Kidney (tissue), 14 donors: ENCODE results near the gene ZNF611. TPM values are rescaled to one million over a fixed set of nuclear protein-coding genes. Genes with fewer than 3 reads are reported as not detected.

Source experiments
- DNase-seq, 5 donors: peaks; one replicate each; pipeline ENCODE4 v3.0.0-alpha.2; 2013 to 2020
- FAIRE-seq: peaks from 2 replicates; lab custom pipeline; 2012; peaks lifted over from hg19 to GRCh38; lab: Jason Lieb, UNC
- H3K27ac ChIP-seq, 2 donors: one replicate each; pipeline ENCODE4 v1.7.0; 2013; ENCODE audit warnings: low read depth in 2 of 2, low read length in 2 of 2, inconsistent platforms in 1 of 2
- H3K27me3 ChIP-seq: one replicate; pipeline ENCODE4 v1.7.1; 2013; ENCODE audit warnings: low read length, inconsistent platforms; ENCODE audit not compliant: control insufficient read depth, insufficient read depth
- H3K36me3 ChIP-seq, 3 donors: one replicate each; pipeline versions ENCODE4 v1.7.0 to v1.7.1; 2013; ENCODE audit warnings: low read length in 3 of 3, control low read depth in 1 of 3, inconsistent platforms in 1 of 3; ENCODE audit not compliant: insufficient read depth in 3 of 3, control insufficient read depth in 2 of 3
- H3K4me1 ChIP-seq, 3 donors: one replicate each; pipeline versions ENCODE4 v1.7.0 to v1.7.1; 2013; ENCODE audit warnings: low read length in 3 of 3, inconsistent platforms in 1 of 3, low read depth in 1 of 3; ENCODE audit not compliant: control insufficient read depth in 2 of 3, insufficient read depth in 2 of 3
- H3K4me3 ChIP-seq, 3 donors: one replicate each; pipeline versions ENCODE4 v1.7.0 to v1.8.1; 2013; ENCODE audit warnings: low read length in 3 of 3, control low read depth in 1 of 3, inconsistent platforms in 1 of 3
- H3K9ac ChIP-seq, 3 donors: one replicate each; pipeline versions ENCODE4 v1.7.0 to v1.7.1; 2013; ENCODE audit warnings: low read length in 3 of 3, control low read depth in 1 of 3, inconsistent platforms in 1 of 3
- H3K9me3 ChIP-seq, 3 donors: one replicate each; pipeline versions ENCODE4 v1.7.0 to v1.7.1; 2013; ENCODE audit warnings: low read length in 3 of 3, control low read depth in 1 of 3, inconsistent platforms in 1 of 3; ENCODE audit not compliant: control insufficient read depth in 2 of 3, insufficient read depth in 1 of 3
- CTCF ChIP-seq: IDR thresholded peaks from 3 replicates; pipeline ENCODE4 v1.5.1; 2012; ENCODE audit warnings: mild to moderate bottlenecking, moderate library complexity, borderline replicate concordance; ENCODE audit not compliant: insufficient read depth; ENCODE audit errors: extremely low read depth
- intact Hi-C: fragments of 100-400 bp; cut with DNase I; formaldehyde crosslinking; loops from one replicate; pipeline ENCODE4 v1.11.1; 2022
- polyA plus RNA-seq: library from polyadenylated mRNA; stranded (reverse); fragments of 350-450 nt; fragmentation: Illumina TruSeq; extraction: RNeasy Lipid Tissue Mini Kit (QIAGEN cat#74804); gene quantifications from one replicate; pipeline ENCODE4 v1.2.3, GENCODE V29; 2014; ENCODE audit warnings: low read depth, low replicate concordance; ENCODE audit not compliant: insufficient read depth
- total RNA-seq: library from RNA; stranded (reverse); fragmentation: NEBNext Ultra II Directional; extraction: Animal tissue kit (Norgen Biotek cat#: 25700); gene quantifications from one replicate; pipeline ENCODE4 v1.2.1, GENCODE V29; 2021
- donor health status: control.
- donor health status: control.
- donor health status: control.
- donor health status: control.
- donor health status: control.
- donor health status: DM: yes; HTN: yes; CAD: no.
- donor health status: Normal renal cell carcinoma (clear cell type).

Gene ZNF611
- total and polyA plus RNA-seq, 2 donors from 2014 or later: 3.6 to 42.7 TPM

- Histone ChIP-seq H3K27me3 (no peaks in the 10 kb centered on the region), H3K9ac (no peak overlapping the region), H3K9me3 (no peaks in the 10 kb centered on the region), H3K36me3 (no peaks in the 10 kb centered on the region), H3K4me1 (peaks cover 0 to 13% (median 6%) of the 10 kb centered on the region in 3 donors), H3K4me3 (no peak overlapping the region), H3K27ac (no peak overlapping the region)
- TF ChIP-seq CTCF: no peak
- intact Hi-C loops: no loop called here
- no peak for DNase-seq
- FAIRE-seq: no peak
These were observed 65.3 kb downstream of the ZNF611 start for GRCh38 chr19:52669586-52669985.

GRCh38 chr19:52667972-52668371 lies 66.9 kb downstream of the ZNF611 start:
- DNase-seq (no peak), FAIRE-seq (no peak)
- Histone ChIP-seq H3K4me1 (peaks cover 0 to 13% (median 6%) of the 10 kb centered on the region in 3 donors), H3K9me3 (no peaks in the 10 kb centered on the region), H3K9ac (no peak overlapping the region), H3K4me3 (no peak overlapping the region), H3K27ac (no peak overlapping the region), H3K36me3 (no peaks in the 10 kb centered on the region), H3K27me3 (no peaks in the 10 kb centered on the region)
- no peak for TF ChIP-seq CTCF
- intact Hi-C loops: no loop called here

GRCh38 chr19:52666506-52666905 lies 68.3 kb downstream of the ZNF611 start:
- no peak for TF ChIP-seq CTCF
- Histone ChIP-seq H3K27ac (no peak overlapping the region), H3K4me3 (no peak overlapping the region), H3K9ac (no peak overlapping the region), H3K4me1 (peaks cover 0 to 13% (median 6%) of the 10 kb centered on the region in 3 donors), H3K9me3 (no peaks in the 10 kb centered on the region), H3K36me3 (no peaks in the 10 kb centered on the region), H3K27me3 (no peaks in the 10 kb centered on the region)
- DNase-seq (no peak), FAIRE-seq (no peak)
- intact Hi-C loops: no loop called here

GRCh38 chr19:52665529-52665928 lies 69.3 kb downstream of the ZNF611 start:
- H3K27me3 ChIP-seq: no peaks in the 10 kb centered on the region
- H3K9ac ChIP-seq: peak overlapping the region in 1 of 3 donors; percentile 29
- H3K9me3 ChIP-seq: no peaks in the 10 kb centered on the region
- no peak for DNase-seq
- intact Hi-C loops: no loop called here
- peaks cover 0 to 13% (median 6%) of the 10 kb centered on the region in 3 donors for H3K4me1 ChIP-seq
- no peak overlapping the region for H3K4me3 ChIP-seq
- H3K36me3 ChIP-seq: peaks cover 0 to under 1% (median 0%) of the 10 kb centered on the region in 3 donors
- TF ChIP-seq CTCF: no peak
- no peak overlapping the region for H3K27ac ChIP-seq
- FAIRE-seq: no peak
